Measurements from ENCODE around the gene PBX2.
A peak's percentile ranks its signal among the peaks of the same experiment; 100 is the strongest.

PBX2 gene

DNA sequence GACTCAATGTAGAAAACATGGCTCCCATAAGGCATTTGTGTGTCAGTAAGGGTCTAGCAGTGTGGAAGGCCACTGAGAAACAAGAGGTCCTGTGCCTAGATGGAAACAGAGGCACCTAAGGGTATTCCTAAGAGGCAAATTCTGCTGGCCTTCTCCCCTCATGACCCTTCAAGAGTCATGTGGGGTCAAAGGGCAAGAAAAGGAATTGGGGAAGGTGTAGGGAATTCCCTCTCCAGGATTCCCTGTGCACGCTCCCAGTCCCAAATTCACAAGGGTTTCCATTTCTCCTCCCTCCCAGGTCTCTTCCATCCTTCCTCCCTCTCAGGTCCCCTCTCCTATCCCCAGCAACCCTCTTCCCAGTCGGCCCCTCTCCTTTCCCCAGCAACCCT lies 14.7 kb downstream of the PBX2 start:
- no peak for DNase-seq (ENCODE audit: extremely low read depth in 1 of 2, low read depth in 1 of 2)

DNA sequence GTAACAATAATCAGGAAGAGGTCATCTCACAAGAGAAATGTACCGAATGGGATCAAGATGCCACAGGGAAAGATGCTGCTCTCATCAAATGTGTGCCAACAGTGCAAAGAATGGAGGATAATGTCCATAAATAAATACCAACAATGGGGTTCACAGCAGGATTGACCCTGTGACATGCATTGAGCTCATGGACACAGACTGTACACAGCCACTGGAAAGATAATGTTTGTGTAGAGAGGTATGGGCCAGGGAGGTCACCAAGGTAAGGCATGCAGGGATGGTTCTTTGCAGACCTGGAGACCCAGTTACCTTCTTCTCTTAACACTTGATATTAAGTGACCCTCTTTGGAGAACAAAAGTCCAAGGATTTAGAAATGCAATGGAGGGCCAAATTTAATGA lies 15.6 kb downstream of the PBX2 start:
- DNase-seq (ENCODE audit: extremely low read depth in 1 of 2, low read depth in 1 of 2) = no peak

DNA sequence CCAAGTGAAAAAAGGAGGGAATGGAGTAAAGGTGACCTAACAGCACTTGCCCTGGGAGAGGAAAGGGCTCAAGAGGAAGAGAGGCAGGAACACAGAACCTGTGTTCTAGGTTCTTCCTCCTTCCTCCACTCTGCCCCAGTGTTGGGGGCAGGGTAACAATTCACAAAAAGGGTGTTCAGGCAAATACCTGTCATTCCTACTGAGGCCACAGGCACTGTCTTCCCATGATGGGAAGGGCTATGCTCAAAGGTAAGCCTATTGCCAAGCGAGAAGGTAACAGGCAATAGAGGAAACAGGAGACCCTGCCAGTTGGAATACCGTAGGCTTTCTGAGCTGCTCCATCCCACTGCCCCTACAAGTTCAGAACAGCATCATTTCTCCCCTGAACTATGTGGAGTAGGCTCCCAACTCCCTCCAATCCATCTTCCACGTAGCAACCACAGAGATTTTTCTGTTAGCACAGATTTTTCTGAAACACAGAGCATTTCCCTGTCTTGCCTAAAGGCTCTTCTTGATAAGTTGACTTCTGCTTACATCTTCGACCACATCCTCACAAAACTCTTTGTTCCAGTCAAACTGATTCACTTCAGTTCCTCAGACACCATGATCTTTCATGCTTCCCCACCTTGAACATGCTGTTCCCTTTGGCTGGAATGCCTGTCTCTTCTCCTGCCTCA lies 16.8 kb downstream of the PBX2 start:
- DNase-seq (ENCODE audit: extremely low read depth in 1 of 2, low read depth in 1 of 2) = no peak

DNA sequence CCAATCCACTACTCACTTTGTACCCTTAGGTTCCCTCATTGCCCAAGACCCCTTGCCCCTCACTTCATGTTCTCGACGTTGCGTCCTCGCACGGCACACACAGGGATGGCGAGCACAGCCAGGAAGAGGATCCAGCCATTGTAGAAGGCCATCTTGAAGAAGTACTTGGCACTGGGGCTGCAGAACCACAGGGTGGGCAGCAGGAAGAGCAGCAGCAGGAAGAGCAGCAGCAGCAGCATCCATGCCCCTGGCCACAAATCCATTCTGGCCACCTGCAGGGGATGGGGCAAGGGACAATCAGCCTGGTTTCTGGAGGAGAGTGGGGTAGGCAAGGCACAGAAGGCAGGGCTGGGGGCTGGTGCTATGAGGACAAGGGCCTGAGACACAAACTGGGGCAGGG lies 18.8 kb downstream of the PBX2 start:
- no peak for DNase-seq (ENCODE audit: extremely low read depth in 1 of 2, low read depth in 1 of 2)

DNA sequence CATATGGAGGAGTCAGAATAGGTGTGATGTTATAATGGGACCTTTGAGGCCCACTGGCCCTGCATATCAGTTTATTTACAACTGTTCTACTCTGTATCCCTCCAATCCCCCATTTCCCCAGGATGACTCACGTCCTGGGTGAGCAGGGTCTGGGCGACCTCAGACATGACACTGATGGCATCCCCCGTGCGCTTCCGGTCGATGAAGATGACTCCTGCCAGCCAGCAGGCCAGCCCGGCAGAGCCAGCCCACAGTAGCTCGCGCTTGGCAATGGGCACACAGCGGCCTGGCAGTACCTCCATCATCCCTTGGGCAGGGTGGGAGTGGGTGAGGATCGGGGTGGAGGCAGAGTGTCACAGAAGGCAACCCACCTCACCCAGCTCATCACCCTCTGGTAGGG lies 19.7 kb downstream of the PBX2 start:
- no peak for DNase-seq (ENCODE audit: extremely low read depth in 1 of 2, low read depth in 1 of 2)

DNA sequence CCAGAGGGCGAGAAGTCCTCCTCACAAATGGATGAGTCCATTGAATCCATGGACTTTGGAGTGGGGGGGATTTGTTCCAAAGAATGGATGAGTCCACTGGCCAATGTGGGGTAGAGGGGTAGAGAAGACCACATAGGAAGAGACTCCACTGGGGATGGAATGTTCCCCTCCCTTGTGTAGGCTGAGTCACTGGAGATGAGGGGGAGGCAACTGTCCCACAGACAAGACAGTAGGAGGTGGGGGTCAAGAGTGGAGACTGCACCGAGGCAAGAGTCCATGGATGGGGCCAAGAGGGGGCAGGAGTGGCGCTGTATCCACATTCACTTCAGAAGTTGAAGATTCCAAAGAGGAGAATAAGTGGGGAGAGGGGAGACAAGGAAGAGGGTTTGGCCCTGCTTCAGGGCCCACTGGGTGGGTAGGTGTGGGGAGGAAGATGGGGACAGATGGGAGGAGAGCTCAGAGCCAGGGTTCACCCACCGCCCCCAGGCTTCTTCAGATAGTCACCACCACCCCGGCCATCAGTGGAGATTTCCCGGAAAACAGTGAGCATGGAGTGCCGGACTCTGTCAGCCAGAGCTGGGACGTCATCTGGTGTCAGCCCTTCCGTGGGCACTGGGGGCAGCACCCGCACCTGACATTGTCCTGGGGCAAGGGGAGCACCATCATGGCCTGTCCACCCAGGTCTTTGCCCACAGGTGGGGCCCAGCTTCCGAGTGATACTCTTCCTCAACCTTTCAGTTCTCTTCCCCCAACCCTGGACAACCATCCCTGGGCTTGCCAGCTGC lies 21.0 kb downstream of the PBX2 start:
- DNase-seq (ENCODE audit: extremely low read depth in 1 of 2, low read depth in 1 of 2) = no peak

DNA sequence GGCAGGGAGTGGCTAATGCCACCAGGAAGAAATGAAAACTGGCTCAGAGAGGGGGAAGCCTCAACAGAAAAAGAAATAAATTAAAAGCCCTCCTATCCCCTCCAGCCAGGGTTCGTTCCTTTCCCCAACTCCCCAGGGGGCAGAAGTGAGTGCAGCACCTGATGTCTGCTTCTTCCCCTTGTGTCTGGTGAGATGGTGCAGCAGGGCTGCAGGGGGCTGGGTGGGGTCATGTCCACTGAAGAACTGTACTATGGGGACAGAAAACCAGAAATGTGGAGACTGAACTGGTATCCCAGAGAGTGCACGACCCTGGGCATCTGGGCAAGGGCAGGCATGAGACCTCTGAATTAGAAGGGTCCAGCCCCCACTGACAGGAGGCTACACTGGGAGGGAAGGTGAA lies 21.7 kb downstream of the PBX2 start:
- no peak for DNase-seq (ENCODE audit: extremely low read depth in 1 of 2, low read depth in 1 of 2)

DNA sequence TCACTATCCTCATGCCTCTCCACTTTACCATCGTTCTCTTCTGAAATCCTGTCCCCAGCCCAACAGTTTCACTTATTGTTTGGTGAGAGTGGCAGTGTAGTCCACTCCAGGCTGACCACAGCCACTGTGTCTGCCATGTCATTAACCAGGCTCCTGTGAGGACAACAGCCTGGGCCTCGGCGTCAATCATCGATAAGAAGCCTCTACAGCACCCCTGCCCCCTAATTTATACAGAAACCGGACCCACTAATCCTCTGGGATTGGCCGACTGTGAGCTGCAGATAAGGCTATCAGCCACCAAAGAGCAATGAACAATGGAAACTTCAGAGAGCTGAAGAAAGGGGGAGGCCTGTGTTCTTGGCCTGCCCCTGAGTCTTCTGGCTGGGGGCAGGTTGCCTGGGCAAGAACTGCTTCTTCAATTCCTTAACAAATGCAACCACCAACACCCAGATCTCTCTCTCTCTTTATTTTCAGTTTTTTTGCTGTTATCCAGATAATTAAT lies 22.2 kb downstream of the PBX2 start:
- DNase-seq (ENCODE audit: extremely low read depth in 1 of 2, low read depth in 1 of 2) = no peak

DNA sequence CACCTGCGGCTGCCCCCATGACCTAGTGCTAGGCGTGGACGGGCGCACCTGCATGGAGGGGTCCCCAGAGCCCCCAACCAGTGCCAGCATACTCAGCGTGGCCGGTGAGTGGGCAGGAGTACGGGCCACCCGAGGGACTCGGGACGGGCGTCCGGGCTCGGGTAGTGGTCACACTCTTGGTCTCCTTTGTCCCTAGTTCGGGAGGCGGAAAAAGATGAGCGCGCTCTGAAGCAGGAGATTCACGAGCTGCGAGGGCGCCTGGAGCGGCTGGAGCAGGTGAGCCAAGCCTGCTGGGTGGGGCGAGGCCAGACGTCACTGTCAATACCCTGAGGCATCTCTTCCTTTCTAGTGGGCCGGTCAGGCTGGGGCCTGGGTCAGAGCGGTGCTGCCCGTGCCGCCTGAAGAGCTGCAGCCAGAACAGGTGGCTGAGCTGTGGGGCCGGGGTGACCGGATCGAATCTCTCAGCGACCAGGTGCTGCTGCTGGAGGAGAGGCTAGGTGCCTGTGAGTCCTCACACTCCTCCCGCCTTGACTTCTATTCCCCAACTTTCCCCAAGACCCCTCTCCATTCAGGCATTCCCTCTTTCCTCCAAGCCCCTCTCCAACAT lies 22.7 kb downstream of the PBX2 start:
- DNase-seq (ENCODE audit: extremely low read depth in 1 of 2, low read depth in 1 of 2) = no peak

DNA sequence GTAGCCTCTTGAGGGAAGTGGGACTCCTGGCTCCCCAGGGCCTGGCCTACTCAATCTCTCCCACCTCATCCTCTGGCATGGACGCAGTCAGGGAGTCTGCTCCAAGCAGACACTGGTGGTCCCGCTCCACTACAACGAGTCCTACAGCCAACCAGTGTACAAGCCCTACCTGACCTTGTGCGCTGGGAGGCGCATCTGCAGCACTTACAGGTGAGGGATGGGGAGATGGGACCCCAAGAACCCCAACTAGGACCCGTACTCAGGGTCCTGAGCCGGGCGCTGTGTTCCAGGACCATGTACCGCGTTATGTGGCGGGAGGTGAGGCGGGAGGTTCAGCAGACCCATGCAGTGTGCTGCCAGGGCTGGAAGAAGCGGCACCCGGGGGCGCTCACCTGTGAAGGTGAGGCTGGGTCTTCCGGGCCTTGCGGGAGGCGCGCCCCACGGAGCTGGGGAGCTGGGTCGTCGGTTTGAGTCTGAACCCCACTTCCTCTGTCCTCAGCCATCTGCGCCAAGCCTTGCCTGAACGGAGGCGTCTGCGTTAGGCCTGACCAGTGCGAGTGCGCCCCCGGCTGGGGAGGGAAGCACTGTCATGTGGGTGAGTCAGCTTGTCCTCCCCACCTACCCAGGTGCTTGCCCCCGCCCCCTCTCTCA lies 23.5 kb downstream of the PBX2 start:
- no peak for DNase-seq (ENCODE audit: extremely low read depth in 1 of 2, low read depth in 1 of 2)

DNA sequence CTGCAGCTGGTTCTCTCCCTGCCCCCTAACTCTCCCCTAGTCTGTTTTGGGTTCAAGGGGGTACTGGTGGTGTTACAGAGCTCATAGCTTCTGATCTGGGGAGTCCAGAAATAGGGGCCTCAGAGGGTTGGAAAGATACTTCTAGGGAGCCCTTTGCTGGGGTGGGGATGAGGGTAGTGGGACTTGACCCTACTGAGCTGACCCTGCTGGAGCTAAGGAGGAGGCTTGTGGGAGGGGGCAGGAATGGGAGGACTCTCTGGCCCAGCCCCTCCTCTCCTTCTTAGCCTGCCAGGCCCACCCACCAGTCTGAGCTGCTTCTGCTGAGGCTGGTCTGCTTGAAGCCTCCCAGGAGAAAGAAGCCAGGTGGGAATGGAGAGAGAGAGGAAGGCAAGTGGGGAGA lies 25.7 kb downstream of the PBX2 start, which contains the start of gene EGFL8:
Gene EGFL8, plus strand, starts transcription at position 301 of the 400 bp plus-strand sequence. CDS start 1,571 bp downstream, outside the sequence.
- DNase-seq (ENCODE audit: extremely low read depth in 1 of 2, low read depth in 1 of 2) = no peak

DNA sequence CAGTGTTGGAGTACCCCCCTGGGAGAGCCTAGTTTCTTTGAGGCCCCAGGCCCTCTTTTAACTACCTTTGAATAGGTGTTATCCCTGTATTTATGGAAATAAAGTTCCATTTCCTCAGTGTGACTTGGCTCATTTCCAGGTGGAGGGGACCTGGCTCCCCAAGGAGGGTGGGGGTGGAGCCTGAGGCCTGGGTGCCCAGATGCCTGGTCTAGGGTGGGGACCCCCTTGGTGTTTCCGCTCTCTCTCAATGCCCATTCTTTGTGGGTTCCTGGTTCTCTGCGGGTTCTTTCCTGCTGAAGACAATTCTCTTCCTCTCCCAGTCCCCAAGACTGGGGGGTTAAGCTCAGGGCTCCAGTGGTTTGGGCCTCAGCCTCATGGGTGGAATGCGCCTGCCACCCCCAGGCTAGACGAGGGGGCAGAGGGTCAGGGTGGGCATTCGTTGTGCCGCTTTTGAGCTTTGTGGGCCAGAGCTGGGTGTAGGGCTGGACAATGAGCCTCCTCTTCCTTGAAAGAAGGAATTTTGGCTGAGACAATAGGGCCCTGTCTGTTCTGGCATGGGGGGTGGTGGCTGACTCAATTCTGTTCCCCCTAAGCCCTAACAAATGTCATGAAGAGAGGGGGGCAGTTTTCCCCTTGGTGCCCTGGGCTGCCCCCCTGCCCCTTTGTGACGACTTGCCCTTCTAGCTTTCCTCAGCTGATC lies 26.3 kb downstream of the PBX2 start:
- DNase-seq (ENCODE audit: extremely low read depth in 1 of 2, low read depth in 1 of 2) = no peak

DNA sequence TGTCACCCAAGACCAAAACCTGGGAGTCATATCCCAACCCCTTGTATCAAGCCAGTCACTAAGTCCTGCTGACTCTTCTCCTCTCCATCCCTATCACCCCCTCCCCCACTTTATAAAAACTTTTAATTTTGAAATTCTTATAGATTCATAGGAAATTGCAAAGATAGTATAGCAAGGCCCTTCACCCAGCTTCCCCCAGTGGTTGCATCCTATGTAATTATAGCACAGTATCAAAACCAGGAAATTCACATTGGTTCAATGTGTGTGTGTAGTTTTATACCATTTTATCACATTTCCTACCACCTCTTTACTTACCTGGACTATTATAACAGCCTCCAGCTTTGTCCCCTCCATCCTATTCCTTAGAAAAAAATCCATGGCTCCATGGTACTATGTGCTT lies 31.9 kb downstream of the PBX2 start:
- no peak for DNase-seq (ENCODE audit: extremely low read depth in 1 of 2, low read depth in 1 of 2)

DNA sequence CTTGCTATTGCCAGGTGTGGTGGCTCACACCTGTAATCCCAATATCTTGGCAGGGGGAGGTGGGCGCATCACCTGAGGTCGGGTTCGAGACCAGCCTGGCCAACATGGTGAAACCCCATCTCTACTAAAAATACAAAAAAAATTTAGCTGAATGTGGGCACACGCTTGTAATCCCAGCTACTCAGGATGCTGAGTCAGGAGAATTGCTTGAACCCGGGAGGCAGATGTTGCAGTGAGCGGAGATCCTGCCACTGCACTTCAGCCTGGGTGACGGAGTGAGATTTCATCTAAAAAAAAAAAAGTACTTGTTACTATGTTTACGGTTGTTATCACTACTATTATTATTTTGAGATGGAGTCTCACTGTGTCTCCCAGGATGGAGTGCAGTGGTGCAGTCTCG lies 33.1 kb downstream of the PBX2 start:
- no peak for DNase-seq (ENCODE audit: extremely low read depth in 1 of 2, low read depth in 1 of 2)

DNA sequence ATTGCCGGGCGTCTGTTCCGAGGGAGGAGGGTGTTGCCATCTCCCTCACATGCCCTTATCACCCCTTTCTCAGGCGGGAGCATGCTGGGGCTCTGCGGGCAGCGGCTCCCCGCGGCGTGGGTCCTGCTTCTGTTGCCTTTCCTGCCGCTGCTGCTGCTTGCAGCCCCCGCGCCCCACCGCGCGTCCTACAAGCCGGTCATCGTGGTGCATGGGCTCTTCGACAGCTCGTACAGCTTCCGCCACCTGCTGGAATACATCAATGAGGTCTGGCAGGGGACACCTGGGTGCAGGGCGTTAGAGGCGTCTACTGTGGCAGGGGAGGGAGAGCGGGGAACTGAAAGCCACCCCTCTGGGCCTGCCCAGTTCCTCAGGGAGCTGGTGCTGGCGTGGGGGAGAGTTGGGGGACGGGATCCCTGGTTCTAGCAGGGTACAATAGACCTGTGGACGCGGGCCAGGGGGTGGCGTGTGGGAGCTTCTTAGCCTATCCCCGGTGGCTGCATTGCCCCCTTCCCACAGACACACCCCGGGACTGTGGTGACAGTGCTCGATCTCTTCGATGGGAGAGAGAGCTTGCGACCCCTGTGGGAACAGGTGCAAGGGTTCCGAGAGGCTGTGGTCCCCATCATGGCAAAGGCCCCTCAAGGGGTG lies 35.4 kb downstream of the PBX2 start:
- peak in 1 of 2 donors; percentile 52 for DNase-seq (ENCODE audit: extremely low read depth in 1 of 2, low read depth in 1 of 2)

DNA sequence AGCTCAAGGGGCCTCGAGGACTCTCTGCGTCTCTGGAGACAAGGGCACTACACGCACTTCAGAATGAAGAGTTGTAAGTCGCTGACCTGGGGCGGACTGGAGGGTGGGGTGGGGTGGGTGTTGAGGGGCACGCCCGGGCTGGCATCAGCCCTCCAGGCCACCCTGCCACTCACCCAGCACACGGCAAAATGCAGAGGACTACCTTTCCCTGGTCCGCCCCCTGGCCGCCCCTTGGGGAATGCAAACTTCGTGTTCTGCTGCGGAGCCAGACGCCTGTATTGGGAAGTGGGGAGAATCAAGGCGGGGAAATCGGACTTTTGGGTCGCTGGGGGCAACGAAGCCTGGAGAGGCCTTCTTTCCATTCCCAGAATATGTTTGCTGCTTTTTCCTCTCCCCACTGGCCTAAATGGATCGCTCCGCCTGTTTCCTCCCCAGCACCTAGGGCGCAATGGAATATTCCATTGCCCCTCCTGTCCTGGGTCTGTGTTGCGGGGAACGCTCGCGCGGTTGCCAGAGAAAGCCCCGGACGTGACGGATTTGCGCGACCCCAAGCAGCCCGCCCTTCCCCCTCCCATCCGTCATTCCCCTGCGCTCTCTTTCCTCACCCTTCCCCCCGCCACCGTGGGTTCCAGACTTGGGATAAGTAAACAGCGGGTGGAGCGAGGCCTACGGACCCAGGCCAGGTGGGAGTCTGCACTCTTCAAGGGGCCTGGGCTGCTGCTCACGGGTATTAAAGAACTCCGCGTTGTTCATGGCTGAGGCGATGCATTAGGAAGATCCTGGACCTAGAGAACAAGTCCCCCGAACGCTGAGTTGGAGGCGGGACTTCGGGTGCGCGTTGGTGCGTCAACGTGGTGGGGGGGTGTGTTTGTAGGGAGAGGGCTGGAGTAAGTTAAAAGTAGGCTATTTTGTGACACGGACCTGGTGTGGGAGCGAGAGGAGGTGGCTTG lies 36.2 kb downstream of the PBX2 start, which contains the start of gene PPT2:
Gene PPT2, plus strand, starts transcription at position 578 of the 950 bp plus-strand sequence. CDS start 454 bp downstream, outside the sequence.
- peak; percentile 68 to 79 for DNase-seq (ENCODE audit: extremely low read depth in 1 of 2, low read depth in 1 of 2)

DNA sequence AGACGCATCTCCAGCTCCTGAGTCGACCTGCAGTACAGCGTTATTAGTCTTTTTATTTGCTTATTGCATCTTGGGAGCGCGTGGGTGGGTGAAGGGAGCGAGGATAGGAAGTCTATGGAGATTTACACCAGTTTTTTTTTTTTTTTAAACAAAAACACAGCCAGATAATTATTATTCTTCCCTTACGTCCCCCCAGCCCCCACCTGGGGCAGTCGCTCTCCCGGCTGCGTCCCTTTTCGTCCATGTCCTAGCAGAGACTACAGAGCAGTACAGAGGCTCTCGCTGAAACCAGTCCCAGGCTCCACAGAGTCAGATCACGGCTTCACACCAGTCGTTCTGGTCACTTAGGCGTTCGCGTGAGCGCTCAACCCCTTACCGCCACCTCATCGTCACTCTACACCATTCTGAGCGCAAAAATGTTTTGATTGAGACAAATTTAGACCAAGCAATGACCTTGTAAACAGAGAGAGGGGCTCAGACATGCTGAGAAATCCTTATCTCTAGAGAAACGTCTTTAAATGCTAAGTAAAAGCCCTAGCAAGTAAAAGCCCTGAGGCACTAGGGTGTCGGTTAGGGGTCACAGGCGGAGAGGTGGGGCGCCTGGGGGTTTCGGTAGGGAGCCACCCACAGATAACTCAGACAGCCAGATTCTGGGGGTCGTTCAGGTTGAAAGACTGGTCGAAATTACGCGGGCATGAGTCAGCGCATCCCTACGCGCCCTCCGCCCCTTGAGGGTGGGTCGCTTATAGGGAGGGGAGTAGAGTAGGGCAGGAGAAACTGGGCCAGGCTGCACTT lies 37.0 kb downstream of the PBX2 start:
- DNase-seq (ENCODE audit: extremely low read depth in 1 of 2, low read depth in 1 of 2) = no peak
